ACC112 (cell line): ENCODE data around the gene MAMDC2.

Experiments used
- H2AFZ ChIP-seq: fragments of 200-600 bp; sonication (generic); one replicate; pipeline ENCODE4 v1.6.0; 2017; ENCODE audit warnings: antibody characterized with exemption, low read length; ENCODE audit not compliant: unreplicated experiment
- H3K27ac ChIP-seq: fragments of 200-600 bp; sonication (generic); 2 replicates; pipeline ENCODE4 v1.5.1; 2014; ENCODE audit warnings: low read depth, mild to moderate bottlenecking, antibody characterized with exemption, low read length, moderate library complexity
- H3K27me3 ChIP-seq: fragments of 200-600 bp; sonication (generic); 2 replicates; pipeline ENCODE4 v1.6.1; 2014; ENCODE audit warnings: mild to moderate bottlenecking, antibody characterized with exemption, low read length, moderate library complexity, mixed read lengths; ENCODE audit not compliant: insufficient read depth
- H3K36me3 ChIP-seq: fragments of 200-600 bp; sonication (generic); 2 replicates; pipeline ENCODE4 v1.6.1; 2016; ENCODE audit warnings: mild to moderate bottlenecking, antibody characterized with exemption, low read length, moderate library complexity, mixed read lengths; ENCODE audit not compliant: insufficient read depth
- H3K4me1 ChIP-seq: fragments of 200-600 bp; sonication (generic); one replicate; pipeline ENCODE4 v1.6.1; 2016; ENCODE audit warnings: low read length, mixed read lengths; ENCODE audit not compliant: insufficient read depth, unreplicated experiment, control insufficient read depth
- H3K4me3 ChIP-seq: fragments of 200-600 bp; sonication (generic); 2 replicates; pipeline ENCODE4 v1.5.1; 2014; ENCODE audit warnings: mild to moderate bottlenecking, low read depth, low read length
- H3K79me2 ChIP-seq: fragments of 200-600 bp; sonication (generic); one replicate; pipeline ENCODE4 v1.6.0; 2016; ENCODE audit warnings: low read length; ENCODE audit not compliant: control insufficient read depth, unreplicated experiment, insufficient read depth

Gene MAMDC2

DNA sequence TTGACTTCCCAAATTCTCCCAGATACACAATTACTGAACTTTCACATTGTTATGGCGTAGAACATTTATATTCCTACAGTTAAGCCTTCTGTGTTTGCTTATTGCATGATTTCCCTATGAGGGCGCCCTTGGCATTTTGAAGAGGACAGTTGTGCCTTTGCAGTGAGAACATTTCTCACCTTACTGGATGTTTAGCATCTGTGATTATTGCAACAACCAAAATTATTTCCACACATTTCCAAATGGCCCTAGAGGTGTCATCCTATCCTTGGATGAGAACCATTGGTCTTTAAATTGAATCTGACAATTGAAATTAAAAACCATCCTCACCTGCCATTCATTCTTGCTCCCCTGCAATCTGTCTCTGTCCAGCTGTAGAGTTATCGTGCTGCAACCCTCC lies 104.0 kb downstream of the MAMDC2 start:
- Histone ChIP-seq H3K36me3 (no peaks in the 10 kb centered on the region), H3K27me3 (no peaks in the 10 kb centered on the region), H2AFZ (no peak overlapping the region), H3K4me1 (no peaks in the 10 kb centered on the region), H3K79me2 (no peaks in the 10 kb centered on the region), H3K4me3 (no peak overlapping the region), H3K27ac (no peak overlapping the region)

DNA sequence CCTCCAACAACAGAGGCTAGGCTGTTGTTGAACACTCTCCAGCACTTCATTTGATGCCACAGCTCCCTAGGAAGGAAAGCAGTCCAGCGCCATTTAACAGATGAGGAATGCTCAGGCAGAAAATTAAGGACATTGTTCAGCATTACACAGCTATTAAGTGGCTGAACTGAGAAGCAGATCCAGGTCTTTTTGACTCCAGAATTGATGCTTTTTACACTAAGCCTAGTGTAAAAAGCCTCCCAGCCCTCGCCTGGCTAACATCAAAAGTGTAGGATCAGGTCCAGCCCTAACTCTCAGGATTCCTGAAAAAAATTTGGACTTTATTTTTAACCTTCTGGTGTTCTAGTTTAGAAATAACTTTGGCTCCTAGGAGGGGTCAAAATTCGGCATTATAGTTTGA lies 108.7 kb downstream of the MAMDC2 start:
- no peak overlapping the region for H3K27ac ChIP-seq
- H3K4me3 ChIP-seq: no peak overlapping the region
- no peaks in the 10 kb centered on the region for H3K79me2 ChIP-seq
- no peaks in the 10 kb centered on the region for H3K27me3 ChIP-seq
- H3K36me3 ChIP-seq: no peaks in the 10 kb centered on the region
- no peak overlapping the region for H2AFZ ChIP-seq
- peaks cover 11% of the 10 kb centered on the region for H3K4me1 ChIP-seq

DNA sequence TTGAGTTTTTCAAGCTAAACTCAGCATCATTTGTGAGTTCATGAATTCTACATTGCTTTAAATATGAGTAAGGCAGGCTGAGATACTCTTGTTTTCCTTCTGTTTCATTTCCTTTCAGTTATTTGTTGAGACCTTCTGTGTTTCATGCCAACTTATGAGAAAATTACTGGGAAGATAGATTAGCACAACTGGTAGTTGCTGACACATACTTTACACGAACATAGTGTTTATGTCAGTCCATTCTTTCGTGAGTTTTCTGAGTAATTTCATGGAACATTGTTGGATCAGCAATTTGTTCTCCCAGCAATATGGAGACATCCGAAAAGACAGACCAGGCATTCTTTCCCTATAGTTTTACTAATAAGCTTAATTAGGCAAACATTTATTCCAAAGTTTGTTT lies 113.1 kb downstream of the MAMDC2 start:
- no peaks in the 10 kb centered on the region for H3K36me3 ChIP-seq
- no peaks in the 10 kb centered on the region for H3K27me3 ChIP-seq
- no peaks in the 10 kb centered on the region for H3K79me2 ChIP-seq
- no peak overlapping the region for H2AFZ ChIP-seq
- no peak overlapping the region for H3K4me3 ChIP-seq
- peaks cover 11% of the 10 kb centered on the region for H3K4me1 ChIP-seq
- peak overlapping the region; percentile 43; the same call in 1 of the 2 replicates for H3K27ac ChIP-seq

GRCh38 chr9:70159630-70160029 lies 116.0 kb downstream of the MAMDC2 start:
- no peak overlapping the region for H2AFZ ChIP-seq

DNA sequence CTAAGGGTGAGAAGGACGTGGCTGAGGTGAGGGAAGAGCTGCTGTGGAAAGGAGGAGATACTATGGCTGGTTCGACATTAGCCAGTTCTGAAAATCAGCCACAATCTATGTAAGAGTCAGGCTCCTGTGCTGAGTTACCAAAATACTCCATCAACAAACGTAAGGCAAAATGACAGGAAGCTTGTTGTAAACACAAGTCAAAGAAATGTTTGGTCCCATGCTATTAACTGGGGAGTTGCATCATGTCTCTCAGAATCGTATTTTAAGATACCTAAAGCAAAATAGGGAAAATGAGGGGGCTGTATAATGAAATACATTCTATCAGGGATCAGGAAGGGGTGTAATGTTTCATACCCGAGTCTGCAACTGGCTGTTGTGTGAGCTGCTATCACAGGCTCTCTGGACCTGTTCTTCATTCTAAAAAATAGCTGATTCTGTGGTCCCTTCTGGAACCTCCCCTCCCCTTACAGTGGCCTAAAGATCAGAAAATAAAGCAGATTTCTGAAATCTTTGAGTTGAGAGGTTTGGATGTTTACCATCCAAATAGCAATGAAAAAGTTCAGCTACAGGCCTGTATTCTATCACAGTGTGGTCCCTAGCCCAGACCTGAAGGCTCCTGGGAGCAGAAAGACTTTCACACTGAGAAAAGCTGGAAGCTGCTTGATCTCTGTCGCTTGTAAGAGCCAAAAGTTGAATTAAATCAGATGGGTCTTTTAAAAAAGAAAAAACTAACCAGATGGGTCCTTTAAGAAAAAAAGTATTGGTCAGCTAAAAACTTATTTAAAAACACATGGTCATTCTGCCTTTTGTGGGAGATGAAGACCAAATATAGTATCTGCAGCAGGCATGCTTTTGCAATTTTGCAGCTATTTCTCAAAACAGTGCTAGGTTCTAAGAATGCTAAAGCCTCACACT lies 117.3 kb downstream of the MAMDC2 start:
- H3K79me2 ChIP-seq: no peaks in the 10 kb centered on the region
- no peak overlapping the region for H3K27ac ChIP-seq
- H3K27me3 ChIP-seq: no peaks in the 10 kb centered on the region
- peaks cover 11% of the 10 kb centered on the region for H3K4me1 ChIP-seq
- H3K4me3 ChIP-seq: no peak overlapping the region
- H2AFZ ChIP-seq: no peak overlapping the region
- H3K36me3 ChIP-seq: no peaks in the 10 kb centered on the region

More at GRCh38 chr9:70159630-70160029, 116.0 kb downstream of the MAMDC2 start:
- H3K4me1 ChIP-seq: peaks cover 11% of the 10 kb centered on the region
- H3K36me3 ChIP-seq: no peaks in the 10 kb centered on the region
- no peak overlapping the region for H3K4me3 ChIP-seq
- H3K79me2 ChIP-seq: no peaks in the 10 kb centered on the region
- H3K27me3 ChIP-seq: no peaks in the 10 kb centered on the region
- H3K27ac ChIP-seq: no peak overlapping the region

DNA sequence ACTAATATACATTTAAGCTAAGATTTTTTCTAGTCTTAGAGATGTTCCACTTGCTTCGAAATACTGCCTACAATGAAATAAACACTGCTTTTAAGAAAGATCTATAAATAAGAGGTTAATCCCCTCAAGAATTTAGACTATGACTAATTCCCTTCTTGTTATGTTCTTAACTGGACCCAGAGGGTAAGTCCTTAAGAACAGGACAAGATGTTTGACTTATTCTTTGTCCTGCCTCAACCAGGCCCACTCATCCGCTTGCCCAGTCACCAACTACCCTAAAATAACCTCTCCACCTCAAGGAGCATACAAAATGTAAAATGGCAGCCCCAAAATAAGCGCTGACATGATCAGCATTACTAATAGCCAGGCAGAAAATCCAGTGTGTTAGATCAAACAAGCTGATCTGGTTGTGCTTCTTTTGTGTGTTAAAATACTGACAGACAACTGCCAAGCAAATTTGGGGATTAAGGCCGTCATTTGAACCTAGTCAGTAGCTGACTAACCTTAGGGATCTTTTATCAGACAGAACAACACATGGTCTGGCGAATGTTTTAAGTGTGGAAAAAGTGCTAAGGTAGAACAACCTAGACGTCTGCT lies 121.5 kb downstream of the MAMDC2 start:
- Histone ChIP-seq H3K4me1 (no peaks in the 10 kb centered on the region), H2AFZ (no peak overlapping the region), H3K36me3 (no peaks in the 10 kb centered on the region), H3K27ac (no peak overlapping the region), H3K27me3 (no peaks in the 10 kb centered on the region), H3K79me2 (no peaks in the 10 kb centered on the region), H3K4me3 (no peak overlapping the region)

- H3K4me3 ChIP-seq: no peak overlapping the region
- H2AFZ ChIP-seq: no peak overlapping the region
- H3K4me1 ChIP-seq: no peaks in the 10 kb centered on the region
- no peaks in the 10 kb centered on the region for H3K27me3 ChIP-seq
- no peak overlapping the region for H3K27ac ChIP-seq
- no peaks in the 10 kb centered on the region for H3K36me3 ChIP-seq
- no peaks in the 10 kb centered on the region for H3K79me2 ChIP-seq
Observed at GRCh38 chr9:70168521-70168920, 124.9 kb downstream of the MAMDC2 start.

- no peak overlapping the region for H2AFZ ChIP-seq
- no peaks in the 10 kb centered on the region for H3K4me1 ChIP-seq
- no peak overlapping the region for H3K4me3 ChIP-seq
- no peaks in the 10 kb centered on the region for H3K36me3 ChIP-seq
- H3K27ac ChIP-seq: no peak overlapping the region
- H3K79me2 ChIP-seq: no peaks in the 10 kb centered on the region
- H3K27me3 ChIP-seq: no peaks in the 10 kb centered on the region
Observed at GRCh38 chr9:70169222-70169621, 125.6 kb downstream of the MAMDC2 start.

DNA sequence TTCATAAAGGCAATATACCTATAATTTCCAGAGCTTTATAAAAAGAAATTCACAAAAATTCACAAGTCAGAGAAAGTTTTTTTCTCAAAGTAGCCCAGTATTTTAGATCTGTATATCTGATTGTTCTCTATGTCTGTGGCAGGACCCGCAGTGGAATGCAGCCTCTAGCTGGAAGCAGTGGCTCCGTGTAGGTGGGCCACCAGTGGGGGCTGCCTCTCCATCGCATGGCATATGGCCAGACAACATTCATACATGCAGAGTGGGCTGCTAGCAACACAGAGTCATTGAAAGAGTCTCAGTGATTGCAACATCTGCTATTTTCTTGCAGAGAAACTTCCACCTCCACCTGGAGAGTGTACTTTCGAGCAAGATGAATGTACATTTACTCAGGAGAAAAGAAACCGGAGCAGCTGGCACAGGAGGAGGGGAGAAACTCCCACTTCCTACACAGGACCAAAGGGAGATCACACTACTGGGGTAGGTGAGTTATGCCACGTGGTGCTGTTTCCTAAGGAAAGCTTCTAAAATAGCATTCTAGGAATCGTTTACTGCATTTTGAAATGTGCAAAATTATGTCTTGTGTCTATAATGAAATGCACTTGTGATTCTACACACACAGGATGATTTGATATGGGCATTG lies 126.6 kb downstream of the MAMDC2 start:
- H3K79me2 ChIP-seq: no peaks in the 10 kb centered on the region
- H3K4me1 ChIP-seq: no peaks in the 10 kb centered on the region
- H3K27me3 ChIP-seq: no peaks in the 10 kb centered on the region

GRCh38 chr9:70172532-70172931 lies 128.9 kb downstream of the MAMDC2 start:
- no peak overlapping the region for H2AFZ ChIP-seq
- no peak overlapping the region for H3K4me3 ChIP-seq
- no peaks in the 10 kb centered on the region for H3K4me1 ChIP-seq
- no peaks in the 10 kb centered on the region for H3K36me3 ChIP-seq
- no peaks in the 10 kb centered on the region for H3K27me3 ChIP-seq
- no peak overlapping the region for H3K27ac ChIP-seq
- no peaks in the 10 kb centered on the region for H3K79me2 ChIP-seq

More for the DNA sequence above, 126.6 kb downstream of the MAMDC2 start:
- no peak overlapping the region for H3K4me3 ChIP-seq
- H3K27ac ChIP-seq: no peak overlapping the region
- no peaks in the 10 kb centered on the region for H3K36me3 ChIP-seq
- H2AFZ ChIP-seq: no peak overlapping the region
